HG03575 (cell line): ENCODE data around the gene RPS6KA2.

Experiments used
- ATAC-seq: cut with Tn5 transposase; IDR thresholded peaks from one replicate; pipeline ENCODE4 v1.9.1; 2021; ENCODE audit not compliant: unreplicated experiment, insufficient number of reproducible peaks, low FRiP score; ENCODE audit errors: extremely low read depth

The RPS6KA2 gene

GRCh38 chr6:166470029-166470862, 156.8 kb downstream of the RPS6KA2 start:
- no peak for ATAC-seq

GRCh38 chr6:166469426-166469961, 157.6 kb downstream of the RPS6KA2 start:
- no peak for ATAC-seq

GRCh38 chr6:166467436-166468000, 159.5 kb downstream of the RPS6KA2 start:
- no peak for ATAC-seq

GRCh38 chr6:166466178-166467122, 160.6 kb downstream of the RPS6KA2 start:
- ATAC-seq = no peak

GRCh38 chr6:166465671-166466087, 161.4 kb downstream of the RPS6KA2 start:
- ATAC-seq = no peak

- no peak for ATAC-seq
Observed at GRCh38 chr6:166465003-166465399, 162.1 kb downstream of the RPS6KA2 start.

GRCh38 chr6:166464068-166465002, 162.7 kb downstream of the RPS6KA2 start:
- no peak for ATAC-seq

GRCh38 chr6:166463359-166464067, 163.5 kb downstream of the RPS6KA2 start:
- no peak for ATAC-seq

GRCh38 chr6:166462461-166463135, 164.5 kb downstream of the RPS6KA2 start:
- ATAC-seq = no peak

GRCh38 chr6:166461821-166462460, 165.1 kb downstream of the RPS6KA2 start:
- no peak for ATAC-seq

GRCh38 chr6:166460473-166461437, 166.3 kb downstream of the RPS6KA2 start:
- no peak for ATAC-seq

GRCh38 chr6:166459906-166460305, 167.1 kb downstream of the RPS6KA2 start:
- no peak for ATAC-seq

GRCh38 chr6:166459272-166459671, 167.8 kb downstream of the RPS6KA2 start:
- ATAC-seq = no peak

- no peak for ATAC-seq
Observed at GRCh38 chr6:166456395-166457156, 170.5 kb downstream of the RPS6KA2 start.
